ENCODE results near the gene MARCKS.
A peak's percentile ranks its signal among the peaks of the same experiment; 100 is the strongest.

The MARCKS gene

DNA sequence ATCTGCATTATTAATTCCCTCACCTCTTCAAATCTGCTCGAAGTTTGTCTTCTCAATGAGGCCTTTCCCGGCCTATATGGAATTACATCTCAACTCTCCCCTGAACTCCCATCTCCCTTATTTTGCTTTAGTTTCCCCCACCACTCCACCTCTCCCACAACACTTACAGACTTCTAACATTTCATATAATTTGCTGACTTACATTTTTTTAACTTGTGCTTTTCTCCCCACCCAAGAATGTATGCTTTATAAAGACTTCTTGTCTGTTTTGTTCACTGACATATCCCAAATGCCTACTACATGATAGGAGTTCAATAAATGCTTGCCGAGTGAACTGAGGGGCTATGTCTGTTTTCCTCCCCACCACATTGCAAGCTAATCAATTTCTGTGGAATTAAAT, 3.9 kb upstream of the MARCKS start:
- no peak for DNase-seq (ENCODE audit: low spot score)

DNA sequence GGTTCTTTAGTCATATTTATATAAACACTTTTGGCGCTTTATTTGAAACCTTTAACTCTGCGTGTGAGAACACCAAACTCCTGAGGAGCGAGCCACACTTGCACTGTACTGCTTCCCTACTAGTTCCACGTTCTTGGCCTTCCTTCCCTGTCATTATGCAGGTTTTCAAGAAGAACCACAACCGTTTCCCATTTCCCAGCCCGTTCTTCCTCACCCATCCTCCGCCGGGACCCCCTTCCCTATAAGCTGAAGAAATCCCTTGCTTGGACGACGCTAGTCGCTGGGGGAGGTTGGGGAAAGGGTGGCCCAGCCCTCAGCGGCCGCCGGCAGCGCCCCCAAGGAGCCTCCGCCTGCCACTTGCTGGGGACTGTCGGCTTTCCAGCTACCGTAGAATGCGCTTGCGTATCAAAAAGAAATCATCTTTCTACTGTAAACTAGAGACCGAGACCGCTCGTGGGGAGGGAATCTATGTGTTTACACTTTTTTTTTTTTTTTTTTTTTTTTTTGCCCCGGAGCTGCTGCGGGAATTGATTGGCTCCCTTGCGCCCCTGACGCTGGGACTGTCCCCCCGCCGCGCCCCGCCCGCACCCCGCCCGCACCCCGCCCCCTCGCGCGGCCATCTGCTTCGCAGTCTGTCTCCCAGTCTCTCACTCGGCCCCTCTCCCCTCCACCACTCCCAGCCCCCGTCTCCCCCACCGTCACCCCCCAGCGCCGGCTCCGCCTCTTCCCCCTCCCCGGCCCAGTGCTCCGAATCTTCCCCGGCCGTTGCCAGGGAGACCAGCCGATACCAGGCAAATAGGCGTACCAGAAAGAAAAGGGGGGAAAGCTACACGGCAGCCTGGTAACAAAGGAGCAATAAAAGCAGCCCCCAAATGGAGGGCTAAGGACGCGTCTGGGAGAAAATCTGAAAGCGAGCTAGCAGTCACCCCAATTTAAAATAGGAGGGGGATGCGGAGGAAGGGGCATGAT, 2.3 kb upstream of the MARCKS start:
- peak; percentile 77 for DNase-seq (ENCODE audit: low spot score)

DNA sequence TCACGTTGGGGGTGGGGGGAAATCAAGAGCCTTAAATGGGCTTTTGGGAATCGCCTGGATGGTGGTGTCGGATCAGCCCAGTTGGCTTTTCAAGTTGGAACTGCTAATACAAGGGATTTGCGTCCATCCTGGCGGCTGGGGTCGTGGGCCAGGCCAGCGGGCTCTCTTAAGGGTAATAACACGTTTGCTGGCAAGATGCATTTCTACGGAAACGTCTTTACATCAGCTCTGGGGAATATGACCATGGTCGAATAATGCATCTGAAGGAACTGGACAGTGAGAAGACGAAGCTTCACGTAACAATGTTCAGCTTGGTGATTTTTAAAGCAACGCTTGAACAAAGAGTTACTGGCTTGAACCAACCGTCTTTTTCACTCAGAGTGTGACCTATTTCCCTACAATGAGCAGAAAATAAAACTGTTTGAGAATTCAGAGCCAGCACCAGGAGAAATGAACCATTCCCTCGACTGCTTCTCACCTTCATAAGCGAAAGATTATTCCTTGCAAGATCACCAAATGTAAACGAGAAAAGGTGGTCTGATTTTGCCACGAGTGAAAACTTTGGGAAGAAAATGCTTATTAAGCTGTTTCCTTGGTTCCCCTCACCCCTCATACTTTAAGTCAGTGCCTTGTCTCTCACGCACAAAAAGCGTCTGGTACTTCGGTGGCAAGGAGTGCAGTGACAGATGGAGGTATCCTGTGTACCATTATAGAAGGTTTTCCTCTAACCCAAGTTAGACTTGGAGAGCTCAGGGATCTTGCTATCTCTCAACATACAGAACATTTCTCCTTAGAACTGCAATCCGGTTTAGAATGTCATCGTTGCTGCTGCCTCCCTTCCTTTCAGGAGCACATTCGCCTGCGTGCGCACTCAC, 1.4 kb upstream of the MARCKS start:
- peak; percentile 23 for DNase-seq (ENCODE audit: low spot score)

DNA sequence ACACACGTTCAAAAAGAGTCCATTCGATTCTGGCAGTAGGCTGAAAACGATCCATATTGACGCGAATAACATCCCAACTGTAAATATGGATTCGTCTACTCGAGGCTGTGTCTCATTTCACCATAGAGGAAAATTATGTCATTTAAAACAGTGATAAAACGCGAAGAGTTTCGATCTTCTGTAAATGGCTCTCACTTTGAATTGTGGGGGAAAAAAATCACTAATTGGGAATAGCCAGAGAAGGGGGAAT, 845 bp upstream of the MARCKS start:
- DNase-seq (ENCODE audit: low spot score): no peak

GRCh38 chr6:113857556-113858479, 673 bp downstream of the MARCKS start:
- DNase-seq (ENCODE audit: low spot score): peak; percentile 60

DNA sequence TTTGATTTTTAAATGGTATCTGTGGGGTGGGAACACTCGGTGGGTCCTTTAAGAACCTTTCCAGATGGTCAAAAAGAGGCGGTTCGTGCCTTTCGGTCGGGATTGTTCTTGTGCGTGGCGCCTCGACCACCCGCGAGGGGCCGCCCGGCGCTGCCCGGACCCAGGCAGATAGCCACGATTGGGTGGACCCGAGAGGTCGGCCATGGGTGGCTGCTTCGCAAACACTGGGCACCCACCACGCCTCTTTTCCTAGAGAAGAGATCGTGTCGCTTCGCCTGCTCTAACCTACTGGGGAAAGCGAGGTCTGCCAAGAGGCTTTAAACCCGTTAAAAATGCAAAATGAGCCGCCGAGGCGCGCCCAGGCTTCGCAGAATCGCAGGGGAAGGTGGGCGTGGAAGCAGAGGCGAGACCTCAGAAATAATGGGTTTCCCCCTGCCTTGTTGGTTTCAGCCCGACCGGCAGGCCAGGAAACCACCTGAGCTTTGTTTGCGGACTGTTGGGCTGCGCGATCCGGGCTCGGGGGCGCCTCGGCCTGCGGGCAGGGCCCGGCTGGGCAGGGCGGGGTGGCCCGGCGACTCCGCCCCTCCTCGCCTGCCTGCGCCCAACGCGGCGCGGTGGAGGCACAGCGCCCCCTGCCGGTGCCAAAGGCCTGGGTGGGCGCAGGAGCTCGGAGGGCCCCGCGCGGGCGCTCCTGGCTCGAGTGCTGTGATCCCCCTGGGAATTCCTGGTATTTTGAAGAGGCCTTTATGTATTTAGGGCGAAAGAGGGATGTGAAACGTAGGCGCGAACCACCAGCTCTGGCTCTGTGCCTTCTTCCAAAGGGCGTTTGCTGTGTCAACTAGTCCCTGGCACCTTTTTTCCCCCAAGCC, 1.6 kb downstream of the MARCKS start:
- DNase-seq (ENCODE audit: low spot score): peak; percentile 91

- DNase-seq (ENCODE audit: low spot score): peak; percentile 14
These were observed 2.4 kb downstream of the MARCKS start for GRCh38 chr6:113859349-113860180.

GRCh38 chr6:113860181-113860955, 3.2 kb downstream of the MARCKS start:
- peak; percentile 7 for DNase-seq (ENCODE audit: low spot score)

GRCh38 chr6:113862112-113862511, 5.0 kb downstream of the MARCKS start:
- DNase-seq (ENCODE audit: low spot score): no peak

DNA sequence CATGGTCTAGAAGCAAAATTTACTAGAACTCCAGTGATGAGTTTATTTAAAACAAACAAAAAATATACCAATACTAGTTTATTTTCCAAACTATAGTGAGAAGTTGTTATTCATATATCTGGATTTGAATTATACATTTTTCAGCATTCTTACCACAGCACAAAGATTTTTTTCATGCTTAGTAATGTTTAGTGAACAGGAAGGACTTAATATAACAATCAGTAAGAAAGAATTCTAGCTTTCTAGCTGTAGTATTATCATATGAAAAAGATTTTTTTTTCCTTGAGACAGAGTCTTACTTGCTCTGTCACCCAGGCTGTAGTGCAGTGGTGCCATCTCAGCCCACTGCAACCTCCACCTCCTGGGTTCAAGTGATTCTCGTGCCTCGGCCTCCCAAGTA, 13.8 kb downstream of the MARCKS start:
- no peak for DNase-seq (ENCODE audit: low spot score)

- DNase-seq (ENCODE audit: low spot score): no peak
These were observed 14.8 kb downstream of the MARCKS start for GRCh38 chr6:113871975-113872374.

- no peak for DNase-seq (ENCODE audit: low spot score)
These were observed 16.0 kb downstream of the MARCKS start for GRCh38 chr6:113873043-113873667.

DNA sequence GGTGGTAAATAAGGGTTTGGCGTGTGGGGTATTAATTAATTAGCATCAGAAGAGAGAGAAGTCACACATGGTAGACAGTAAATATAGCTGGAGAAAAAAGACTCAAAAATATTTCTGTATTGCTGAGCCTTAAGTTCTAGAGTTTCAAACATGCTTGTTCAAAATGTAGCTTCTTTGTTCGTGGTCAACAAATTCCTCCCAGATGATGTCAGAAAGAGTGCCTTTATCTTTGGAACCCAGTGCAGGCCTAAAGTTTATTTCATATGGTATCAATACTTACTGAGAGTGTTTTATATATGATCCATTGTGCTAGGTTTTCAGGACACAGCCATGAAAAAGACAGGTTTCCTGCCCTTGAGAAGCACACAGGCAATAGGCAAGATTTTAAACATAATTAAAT, 18.3 kb downstream of the MARCKS start:
- DNase-seq (ENCODE audit: low spot score): peak; percentile 35

- no peak for DNase-seq (ENCODE audit: low spot score)
These were observed 19.6 kb downstream of the MARCKS start for GRCh38 chr6:113876695-113877094.

DNA sequence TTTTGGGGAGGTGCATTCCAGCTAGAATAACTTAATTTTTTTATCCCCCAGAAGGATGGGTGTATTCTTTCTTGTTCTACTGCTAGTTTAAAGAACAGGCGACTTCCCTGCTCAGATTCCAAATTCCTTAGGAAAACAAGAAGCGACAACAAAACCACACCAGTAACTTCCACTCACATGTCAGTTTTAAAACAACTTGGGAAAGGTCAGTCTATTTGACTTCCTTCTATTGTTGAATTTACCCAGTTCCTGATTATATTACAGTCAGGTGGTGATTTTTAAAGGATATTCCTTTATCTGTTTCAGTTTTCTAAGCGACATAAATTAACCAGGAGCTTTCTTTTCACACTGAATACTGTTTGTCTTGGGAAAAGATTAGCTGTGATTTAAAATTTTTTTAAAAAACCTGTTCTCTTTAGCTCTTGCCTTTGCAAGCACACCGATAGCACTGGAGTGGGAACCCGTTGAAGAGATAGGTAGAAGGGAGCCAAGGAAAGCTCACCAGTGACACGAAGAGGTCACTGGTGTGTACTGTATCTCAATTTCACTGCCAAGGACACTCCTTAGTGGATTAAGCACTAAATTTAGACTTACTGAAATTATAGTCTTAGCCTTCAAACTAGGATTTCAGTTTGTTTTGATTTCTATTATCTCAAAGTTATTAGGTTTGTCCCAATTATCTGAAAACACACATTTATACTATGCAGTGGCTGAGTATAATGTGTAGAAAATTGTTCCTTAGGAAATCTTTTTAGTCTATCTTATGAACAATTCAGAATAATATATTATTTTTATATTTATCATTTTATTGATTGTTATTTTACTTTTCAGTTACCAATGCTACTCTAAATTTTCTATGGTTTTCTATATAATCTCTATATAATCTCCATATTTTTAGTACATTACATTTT, 22.3 kb downstream of the MARCKS start:
- peak; percentile 79 for DNase-seq (ENCODE audit: low spot score)

GRCh38 chr6:113881478-113881980, 24.4 kb downstream of the MARCKS start:
- no peak for DNase-seq (ENCODE audit: low spot score)

DNA sequence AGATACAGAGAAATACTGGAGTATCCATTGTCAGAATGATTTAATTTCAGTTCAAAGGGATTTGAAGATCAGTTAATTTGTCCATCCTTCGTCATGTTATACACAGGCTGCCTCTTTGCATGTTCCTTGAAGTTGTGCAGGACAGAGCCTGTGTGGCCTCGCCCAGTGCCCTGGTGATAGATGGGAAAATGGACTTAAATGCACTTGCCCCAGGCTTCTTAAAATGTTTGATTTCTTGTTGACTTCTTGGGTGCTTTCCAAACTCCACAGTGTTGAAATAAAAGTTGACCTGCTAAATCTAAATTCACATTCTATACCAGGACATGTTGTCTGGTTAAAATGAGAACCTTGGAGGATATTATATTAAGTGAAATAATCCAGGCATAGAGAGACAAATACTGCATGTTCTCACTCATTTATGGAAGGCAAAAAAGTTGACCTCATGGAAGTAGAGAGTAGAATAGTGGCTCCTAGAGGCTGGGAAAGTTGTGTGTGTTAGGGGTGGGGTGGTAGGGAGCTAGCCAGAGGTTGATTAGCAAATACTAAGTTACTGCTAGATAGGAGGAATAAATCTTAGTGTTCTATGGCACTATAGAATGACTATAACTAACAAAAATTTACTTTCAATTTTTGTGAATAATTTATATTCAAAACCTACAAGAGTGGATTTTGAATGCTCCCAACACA, 25.3 kb downstream of the MARCKS start:
- DNase-seq (ENCODE audit: low spot score): no peak

Data from AG08395 (cell line).